ENCODE data around the gene ZBED6. TPM values are rescaled to one million over a fixed set of nuclear protein-coding genes. Genes with fewer than 3 reads are reported as not detected.

ZBED6 gene
- total and polyA plus RNA-seq, 2 experiments from 2014 or later, result 2.5 to 4.8 TPM

DNA sequence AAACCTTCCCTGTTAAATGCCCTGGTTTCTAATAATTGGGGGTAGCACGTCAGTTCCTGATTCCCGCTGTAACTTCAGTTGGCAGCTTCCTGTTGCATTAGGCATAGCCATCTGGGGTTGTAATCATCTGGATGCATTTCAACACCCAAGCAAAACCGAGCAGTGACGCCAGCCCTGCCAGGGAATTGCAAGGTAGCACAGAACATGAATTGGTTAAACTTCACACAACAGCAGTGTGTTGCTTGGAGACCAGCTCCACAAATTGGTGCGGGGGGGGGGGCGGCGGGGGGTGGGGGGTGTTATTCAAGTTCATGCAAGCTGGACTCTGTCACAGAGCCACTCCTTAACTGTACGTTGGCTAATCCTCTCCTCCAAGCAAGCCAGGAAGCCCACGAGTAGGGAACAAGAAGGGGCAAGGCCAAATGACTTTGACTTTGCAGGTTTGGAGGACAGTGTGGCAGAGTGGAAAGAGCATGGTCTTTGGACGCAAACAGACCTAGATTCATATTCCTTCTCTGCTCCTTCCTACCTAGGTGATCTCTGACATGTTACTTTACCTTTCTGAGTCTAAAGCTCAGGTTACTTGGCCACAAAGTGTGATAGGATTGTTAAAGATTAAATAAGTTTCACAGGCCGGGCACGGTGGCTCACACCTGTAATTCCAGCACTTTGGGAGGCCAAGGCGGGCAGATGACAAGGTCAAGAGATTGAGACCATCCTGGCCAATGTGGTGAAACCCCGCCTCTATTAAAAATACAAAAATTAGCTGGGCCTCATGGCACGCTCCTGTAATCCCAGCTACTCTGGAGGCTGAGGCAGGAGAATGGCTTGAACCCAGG lies 25.7 kb upstream of the ZBED6 start:
- Histone ChIP-seq H3F3A (replicated peaks; ENCODE audit: low read depth) (no peaks in the 10 kb centered on the region), H3K27me3 (ENCODE audit: insufficient read depth) (no peaks in the 10 kb centered on the region), H3K36me3 (ENCODE audit: insufficient read depth) (no peaks in the 10 kb centered on the region), H3K4me2 (no peak overlapping the region), H3K27ac (ENCODE audit: low read depth) (no peak overlapping the region), H3K4me1 (ENCODE audit: insufficient read depth) (0 out of 2 replicates have a peak, but pooled peaks cover 5% of the 10 kb centered on the region), H2AFZ (no peak overlapping the region; the same call in 1 of the 2 replicates), H4K20me1 (replicated peaks; ENCODE audit: insufficient read depth) (no peaks in the 10 kb centered on the region), H3K9me2 (ENCODE audit: insufficient read depth) (0 out of 2 replicates have a peak, but pooled peaks cover 14% of the 10 kb centered on the region), H3K4me3 (no peak overlapping the region), H3K79me2 (replicated peaks; ENCODE audit: insufficient read depth) (no peaks in the 10 kb centered on the region)
- DNase-seq (ENCODE audit: low spot score) (no peak), ATAC-seq (no peak)
- H3K27ac Mint-ChIP-seq, result no peak overlapping the region
- peaks cover 7% of the 10 kb centered on the region for H3K27me3 Mint-ChIP-seq (ENCODE audit: insufficient read depth, low read depth, poor library complexity)
- no peaks in the 10 kb centered on the region for H3K9me3 Mint-ChIP-seq
- TF ChIP-seq CREB1 (CRISPR knock-in tag; IDR thresholded peaks at IDR 0.05; ENCODE audit: low read depth) (no peak), POLR2AphosphoS5 (IDR thresholded peaks at IDR 0.05; ENCODE audit: low read depth) (no peak), NANOG (IDR thresholded peaks at IDR 0.05; ENCODE audit: borderline replicate concordance) (no peak), JUNB (IDR thresholded peaks at IDR 0.05; ENCODE audit: unreplicated experiment) (no peak), ZNF114 (CRISPR knock-in tag; IDR thresholded peaks at IDR 0.05) (no peak), EZH2phosphoT487 (IDR thresholded peaks at IDR 0.05; ENCODE audit: unreplicated experiment) (no peak), STAT1 (IDR thresholded peaks at IDR 0.05; ENCODE audit: unreplicated experiment) (no peak), EZH2 (IDR thresholded peaks at IDR 0.05; ENCODE audit: low read depth, unreplicated experiment) (no peak), ZNF331 (CRISPR knock-in tag; IDR thresholded peaks at IDR 0.05; ENCODE audit: low read depth) (no peak)
- TF ChIP-seq, protein P1, sequence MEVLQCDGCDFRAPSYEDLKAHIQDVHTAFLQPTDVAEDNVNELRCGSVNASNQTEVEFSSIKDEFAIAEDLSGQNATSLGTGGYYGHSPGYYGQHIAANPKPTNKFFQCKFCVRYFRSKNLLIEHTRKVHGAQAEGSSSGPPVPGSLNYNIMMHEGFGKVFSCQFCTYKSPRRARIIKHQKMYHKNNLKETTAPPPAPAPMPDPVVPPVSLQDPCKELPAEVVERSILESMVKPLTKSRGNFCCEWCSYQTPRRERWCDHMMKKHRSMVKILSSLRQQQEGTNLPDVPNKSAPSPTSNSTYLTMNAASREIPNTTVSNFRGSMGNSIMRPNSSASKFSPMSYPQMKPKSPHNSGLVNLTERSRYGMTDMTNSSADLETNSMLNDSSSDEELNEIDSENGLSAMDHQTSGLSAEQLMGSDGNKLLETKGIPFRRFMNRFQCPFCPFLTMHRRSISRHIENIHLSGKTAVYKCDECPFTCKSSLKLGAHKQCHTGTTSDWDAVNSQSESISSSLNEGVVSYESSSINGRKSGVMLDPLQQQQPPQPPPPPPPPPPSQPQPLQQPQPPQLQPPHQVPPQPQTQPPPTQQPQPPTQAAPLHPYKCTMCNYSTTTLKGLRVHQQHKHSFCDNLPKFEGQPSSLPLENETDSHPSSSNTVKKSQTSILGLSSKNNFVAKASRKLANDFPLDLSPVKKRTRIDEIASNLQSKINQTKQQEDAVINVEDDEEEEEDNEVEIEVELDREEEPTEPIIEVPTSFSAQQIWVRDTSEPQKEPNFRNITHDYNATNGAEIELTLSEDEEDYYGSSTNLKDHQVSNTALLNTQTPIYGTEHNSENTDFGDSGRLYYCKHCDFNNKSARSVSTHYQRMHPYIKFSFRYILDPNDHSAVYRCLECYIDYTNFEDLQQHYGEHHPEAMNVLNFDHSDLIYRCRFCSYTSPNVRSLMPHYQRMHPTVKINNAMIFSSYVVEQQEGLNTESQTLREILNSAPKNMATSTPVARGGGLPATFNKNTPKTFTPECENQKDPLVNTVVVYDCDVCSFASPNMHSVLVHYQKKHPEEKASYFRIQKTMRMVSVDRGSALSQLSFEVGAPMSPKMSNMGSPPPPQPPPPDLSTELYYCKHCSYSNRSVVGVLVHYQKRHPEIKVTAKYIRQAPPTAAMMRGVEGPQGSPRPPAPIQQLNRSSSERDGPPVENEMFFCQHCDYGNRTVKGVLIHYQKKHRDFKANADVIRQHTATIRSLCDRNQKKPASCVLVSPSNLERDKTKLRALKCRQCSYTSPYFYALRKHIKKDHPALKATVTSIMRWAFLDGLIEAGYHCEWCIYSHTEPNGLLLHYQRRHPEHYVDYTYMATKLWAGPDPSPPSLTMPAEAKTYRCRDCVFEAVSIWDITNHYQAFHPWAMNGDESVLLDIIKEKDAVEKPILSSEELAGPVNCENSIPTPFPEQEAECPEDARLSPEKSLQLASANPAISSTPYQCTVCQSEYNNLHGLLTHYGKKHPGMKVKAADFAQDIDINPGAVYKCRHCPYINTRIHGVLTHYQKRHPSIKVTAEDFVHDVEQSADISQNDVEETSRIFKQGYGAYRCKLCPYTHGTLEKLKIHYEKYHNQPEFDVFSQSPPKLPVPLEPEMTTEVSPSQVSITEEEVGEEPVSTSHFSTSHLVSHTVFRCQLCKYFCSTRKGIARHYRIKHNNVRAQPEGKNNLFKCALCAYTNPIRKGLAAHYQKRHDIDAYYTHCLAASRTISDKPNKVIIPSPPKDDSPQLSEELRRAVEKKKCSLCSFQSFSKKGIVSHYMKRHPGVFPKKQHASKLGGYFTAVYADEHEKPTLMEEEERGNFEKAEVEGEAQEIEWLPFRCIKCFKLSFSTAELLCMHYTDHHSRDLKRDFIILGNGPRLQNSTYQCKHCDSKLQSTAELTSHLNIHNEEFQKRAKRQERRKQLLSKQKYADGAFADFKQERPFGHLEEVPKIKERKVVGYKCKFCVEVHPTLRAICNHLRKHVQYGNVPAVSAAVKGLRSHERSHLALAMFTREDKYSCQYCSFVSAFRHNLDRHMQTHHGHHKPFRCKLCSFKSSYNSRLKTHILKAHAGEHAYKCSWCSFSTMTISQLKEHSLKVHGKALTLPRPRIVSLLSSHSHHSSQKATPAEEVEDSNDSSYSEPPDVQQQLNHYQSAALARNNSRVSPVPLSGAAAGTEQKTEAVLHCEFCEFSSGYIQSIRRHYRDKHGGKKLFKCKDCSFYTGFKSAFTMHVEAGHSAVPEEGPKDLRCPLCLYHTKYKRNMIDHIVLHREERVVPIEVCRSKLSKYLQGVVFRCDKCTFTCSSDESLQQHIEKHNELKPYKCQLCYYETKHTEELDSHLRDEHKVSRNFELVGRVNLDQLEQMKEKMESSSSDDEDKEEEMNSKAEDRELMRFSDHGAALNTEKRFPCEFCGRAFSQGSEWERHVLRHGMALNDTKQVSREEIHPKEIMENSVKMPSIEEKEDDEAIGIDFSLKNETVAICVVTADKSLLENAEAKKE (CRISPR knock-in tag; IDR thresholded peaks at IDR 0.05), result no peak
- TF ChIP-seq, protein P2, sequence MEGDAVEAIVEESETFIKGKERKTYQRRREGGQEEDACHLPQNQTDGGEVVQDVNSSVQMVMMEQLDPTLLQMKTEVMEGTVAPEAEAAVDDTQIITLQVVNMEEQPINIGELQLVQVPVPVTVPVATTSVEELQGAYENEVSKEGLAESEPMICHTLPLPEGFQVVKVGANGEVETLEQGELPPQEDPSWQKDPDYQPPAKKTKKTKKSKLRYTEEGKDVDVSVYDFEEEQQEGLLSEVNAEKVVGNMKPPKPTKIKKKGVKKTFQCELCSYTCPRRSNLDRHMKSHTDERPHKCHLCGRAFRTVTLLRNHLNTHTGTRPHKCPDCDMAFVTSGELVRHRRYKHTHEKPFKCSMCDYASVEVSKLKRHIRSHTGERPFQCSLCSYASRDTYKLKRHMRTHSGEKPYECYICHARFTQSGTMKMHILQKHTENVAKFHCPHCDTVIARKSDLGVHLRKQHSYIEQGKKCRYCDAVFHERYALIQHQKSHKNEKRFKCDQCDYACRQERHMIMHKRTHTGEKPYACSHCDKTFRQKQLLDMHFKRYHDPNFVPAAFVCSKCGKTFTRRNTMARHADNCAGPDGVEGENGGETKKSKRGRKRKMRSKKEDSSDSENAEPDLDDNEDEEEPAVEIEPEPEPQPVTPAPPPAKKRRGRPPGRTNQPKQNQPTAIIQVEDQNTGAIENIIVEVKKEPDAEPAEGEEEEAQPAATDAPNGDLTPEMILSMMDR (conservative IDR thresholded peaks at IDR 0.05; ENCODE audit: low read depth in 2 of 2), result no peak
- TF ChIP-seq, protein P3, sequence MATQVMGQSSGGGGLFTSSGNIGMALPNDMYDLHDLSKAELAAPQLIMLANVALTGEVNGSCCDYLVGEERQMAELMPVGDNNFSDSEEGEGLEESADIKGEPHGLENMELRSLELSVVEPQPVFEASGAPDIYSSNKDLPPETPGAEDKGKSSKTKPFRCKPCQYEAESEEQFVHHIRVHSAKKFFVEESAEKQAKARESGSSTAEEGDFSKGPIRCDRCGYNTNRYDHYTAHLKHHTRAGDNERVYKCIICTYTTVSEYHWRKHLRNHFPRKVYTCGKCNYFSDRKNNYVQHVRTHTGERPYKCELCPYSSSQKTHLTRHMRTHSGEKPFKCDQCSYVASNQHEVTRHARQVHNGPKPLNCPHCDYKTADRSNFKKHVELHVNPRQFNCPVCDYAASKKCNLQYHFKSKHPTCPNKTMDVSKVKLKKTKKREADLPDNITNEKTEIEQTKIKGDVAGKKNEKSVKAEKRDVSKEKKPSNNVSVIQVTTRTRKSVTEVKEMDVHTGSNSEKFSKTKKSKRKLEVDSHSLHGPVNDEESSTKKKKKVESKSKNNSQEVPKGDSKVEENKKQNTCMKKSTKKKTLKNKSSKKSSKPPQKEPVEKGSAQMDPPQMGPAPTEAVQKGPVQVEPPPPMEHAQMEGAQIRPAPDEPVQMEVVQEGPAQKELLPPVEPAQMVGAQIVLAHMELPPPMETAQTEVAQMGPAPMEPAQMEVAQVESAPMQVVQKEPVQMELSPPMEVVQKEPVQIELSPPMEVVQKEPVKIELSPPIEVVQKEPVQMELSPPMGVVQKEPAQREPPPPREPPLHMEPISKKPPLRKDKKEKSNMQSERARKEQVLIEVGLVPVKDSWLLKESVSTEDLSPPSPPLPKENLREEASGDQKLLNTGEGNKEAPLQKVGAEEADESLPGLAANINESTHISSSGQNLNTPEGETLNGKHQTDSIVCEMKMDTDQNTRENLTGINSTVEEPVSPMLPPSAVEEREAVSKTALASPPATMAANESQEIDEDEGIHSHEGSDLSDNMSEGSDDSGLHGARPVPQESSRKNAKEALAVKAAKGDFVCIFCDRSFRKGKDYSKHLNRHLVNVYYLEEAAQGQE (IDR thresholded peaks at IDR 0.05; ENCODE audit: unreplicated experiment), result no peak
- TF ChIP-seq, protein P4, sequence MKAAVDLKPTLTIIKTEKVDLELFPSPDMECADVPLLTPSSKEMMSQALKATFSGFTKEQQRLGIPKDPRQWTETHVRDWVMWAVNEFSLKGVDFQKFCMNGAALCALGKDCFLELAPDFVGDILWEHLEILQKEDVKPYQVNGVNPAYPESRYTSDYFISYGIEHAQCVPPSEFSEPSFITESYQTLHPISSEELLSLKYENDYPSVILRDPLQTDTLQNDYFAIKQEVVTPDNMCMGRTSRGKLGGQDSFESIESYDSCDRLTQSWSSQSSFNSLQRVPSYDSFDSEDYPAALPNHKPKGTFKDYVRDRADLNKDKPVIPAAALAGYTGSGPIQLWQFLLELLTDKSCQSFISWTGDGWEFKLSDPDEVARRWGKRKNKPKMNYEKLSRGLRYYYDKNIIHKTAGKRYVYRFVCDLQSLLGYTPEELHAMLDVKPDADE (IDR thresholded peaks at IDR 0.05), result no peak
- H3K36me3 Mint-ChIP-seq (ENCODE audit: low read depth), result no peaks in the 10 kb centered on the region
- H3K4me1 Mint-ChIP-seq, result peaks cover 9% of the 10 kb centered on the region
- no peak overlapping the region for H3K4me3 Mint-ChIP-seq
